GM18519 (cell line): ENCODE data around the gene CUBN.

ENCODE experiments used
- ATAC-seq: cut with Tn5 transposase; IDR thresholded peaks from one replicate; pipeline ENCODE4 v1.9.1; 2021; ENCODE audit warnings: mild to moderate bottlenecking, moderate library complexity; ENCODE audit not compliant: unreplicated experiment, low FRiP score

CUBN gene

GRCh38 chr10:16964576-16965343 lies 164.9 kb downstream of the CUBN start:
- no peak for ATAC-seq

GRCh38 chr10:16960551-16960950 lies 169.1 kb downstream of the CUBN start:
- ATAC-seq, result no peak

- ATAC-seq, result no peak
These were observed 172.6 kb downstream of the CUBN start for GRCh38 chr10:16957038-16957437.

GRCh38 chr10:16954280-16955030 lies 175.2 kb downstream of the CUBN start:
- no peak for ATAC-seq

GRCh38 chr10:16953270-16953669 lies 176.3 kb downstream of the CUBN start:
- ATAC-seq, result no peak

GRCh38 chr10:16952610-16953009 lies 177.0 kb downstream of the CUBN start:
- no peak for ATAC-seq

GRCh38 chr10:16952080-16952479 lies 177.5 kb downstream of the CUBN start:
- ATAC-seq, result no peak

GRCh38 chr10:16950656-16951601 lies 178.7 kb downstream of the CUBN start:
- ATAC-seq, result no peak

GRCh38 chr10:16949816-16950215 lies 179.8 kb downstream of the CUBN start:
- no peak for ATAC-seq

- no peak for ATAC-seq
These were observed 181.2 kb downstream of the CUBN start for GRCh38 chr10:16948361-16948760.

- ATAC-seq, result no peak
These were observed 182.5 kb downstream of the CUBN start for GRCh38 chr10:16947069-16947468.

- ATAC-seq, result no peak
These were observed 184.0 kb downstream of the CUBN start for GRCh38 chr10:16945593-16945992.

GRCh38 chr10:16944986-16945385 lies 184.6 kb downstream of the CUBN start:
- ATAC-seq, result no peak

GRCh38 chr10:16944402-16944801 lies 185.2 kb downstream of the CUBN start:
- ATAC-seq, result no peak

- no peak for ATAC-seq
These were observed 186.0 kb downstream of the CUBN start for GRCh38 chr10:16943295-16944285.

GRCh38 chr10:16942381-16943078 lies 187.1 kb downstream of the CUBN start:
- ATAC-seq, result no peak

- no peak for ATAC-seq
These were observed 187.7 kb downstream of the CUBN start for GRCh38 chr10:16941870-16942269.

GRCh38 chr10:16941067-16941466 lies 188.5 kb downstream of the CUBN start:
- ATAC-seq, result no peak

GRCh38 chr10:16938952-16939351 lies 190.7 kb downstream of the CUBN start:
- no peak for ATAC-seq
